Keratinocyte (primary cell): Measurements from ENCODE around the gene MRPL12. TPM values are rescaled to one million over a fixed set of nuclear protein-coding genes. Genes with fewer than 3 reads are reported as not detected.

Experiments
- DNase-seq: peaks from one replicate; pipeline ENCODE4 v3.0.0-alpha.2; 2011; ENCODE audit warnings: low read depth, missing footprints, low spot score
- FAIRE-seq: peaks from 2 replicates; lab custom pipeline; 2011; peaks lifted over from hg19 to GRCh38; lab: Jason Lieb, UNC
- H2AFZ ChIP-seq: 2 replicates; pipeline ENCODE4 v1.6.0; 2012; ENCODE audit warnings: low read length, control low read depth, inconsistent platforms; ENCODE audit not compliant: control insufficient read depth
- H3K27ac ChIP-seq: 2 replicates; pipeline ENCODE4 v1.5.1; 2011; ENCODE audit warnings: low read length; ENCODE audit not compliant: control insufficient read depth, insufficient read depth
- H3K27me3 ChIP-seq: 3 replicates; pipeline ENCODE4 v1.6.0; 2011; ENCODE audit warnings: low read length; ENCODE audit not compliant: control insufficient read depth, insufficient read depth; ENCODE audit errors: extremely low read depth
- H3K36me3 ChIP-seq, 2 experiments: 2 replicates in 1 of 2; 3 replicates in 1 of 2; pipeline ENCODE4 v1.5.1; 2011; ENCODE audit warnings: low read length in 2 of 2, mild to moderate bottlenecking in 1 of 2; ENCODE audit not compliant: control insufficient read depth in 2 of 2, insufficient read depth in 2 of 2; ENCODE audit errors: extremely low read depth in 1 of 2
- H3K4me1 ChIP-seq: 3 replicates; pipeline ENCODE4 v1.5.1; 2011; ENCODE audit warnings: low read length; ENCODE audit not compliant: control insufficient read depth, insufficient read depth; ENCODE audit errors: extremely low read depth
- H3K4me2 ChIP-seq: 3 replicates; pipeline ENCODE4 v1.6.0; 2011; ENCODE audit warnings: low read depth, low read length; ENCODE audit not compliant: control insufficient read depth, insufficient read depth; ENCODE audit errors: extremely low read depth
- H3K4me3 ChIP-seq, 3 experiments: fragments of 200-600 bp in 1 of 3; sonication (generic) in 1 of 3; 2 replicates in 2 of 3; 3 replicates in 1 of 3; pipeline ENCODE4 v1.5.1; 2011 to 2016; ENCODE audit warnings: low read length in 3 of 3, mild to moderate bottlenecking in 3 of 3, control low read depth in 2 of 3, inconsistent platforms in 1 of 3, low read depth in 1 of 3, mixed read lengths in 1 of 3, mixed run types in 1 of 3, moderate library complexity in 1 of 3; ENCODE audit not compliant: control insufficient read depth in 2 of 3, insufficient read depth in 2 of 3; ENCODE audit errors: extremely low read depth in 1 of 3
- H3K79me2 ChIP-seq: 2 replicates; pipeline ENCODE4 v1.6.0; 2012; ENCODE audit warnings: low read length; ENCODE audit not compliant: control insufficient read depth, insufficient read depth
- H3K9ac ChIP-seq: 3 replicates; pipeline ENCODE4 v1.6.0; 2011; ENCODE audit warnings: low read length; ENCODE audit not compliant: control insufficient read depth, insufficient read depth; ENCODE audit errors: extremely low read depth
- H3K9me1 ChIP-seq: 3 replicates; pipeline ENCODE4 v1.6.0; 2011; ENCODE audit warnings: low read length; ENCODE audit not compliant: control insufficient read depth, insufficient read depth; ENCODE audit errors: extremely low read depth
- H3K9me3 ChIP-seq: 2 replicates; pipeline ENCODE4 v1.5.1; 2012; ENCODE audit warnings: low read depth, low read length; ENCODE audit not compliant: control insufficient read depth
- H4K20me1 ChIP-seq: 3 replicates; pipeline ENCODE4 v1.6.0; 2011; ENCODE audit warnings: low read length; ENCODE audit not compliant: control insufficient read depth, insufficient read depth; ENCODE audit errors: extremely low read depth
- CTCF ChIP-seq, 3 experiments: IDR thresholded peaks in 1 of 3; conservative IDR thresholded peaks in 1 of 3; optimal IDR thresholded peaks in 1 of 3; 2 replicates in 2 of 3; 3 replicates in 1 of 3; pipeline versions ENCODE3 to v1.5.1; 2011; ENCODE audit warnings: low read length in 3 of 3, mild to moderate bottlenecking in 3 of 3, moderate library complexity in 2 of 3, control low read depth in 1 of 3, inconsistent platforms in 1 of 3; ENCODE audit not compliant: insufficient read depth in 2 of 3; ENCODE audit errors: extremely low read depth in 1 of 3
- EZH2 ChIP-seq: IDR thresholded peaks from one replicate; pipeline ENCODE4 v1.6.1; 2012; ENCODE audit warnings: inconsistent platforms, mild to moderate bottlenecking, low read length, moderate library complexity
- dilution Hi-C: fragments of 300-500 bp; cut with MboI; formaldehyde crosslinking; loops from one replicate; pipeline ENCODE4 v1.7.0; 2020; ENCODE audit warnings: low sequenced_read_pairs; ENCODE audit not compliant: extremely low pct_ligation_motif_present
- polyA plus RNA-seq, 5 experiments: library from polyadenylated mRNA; depleted of rRNA in 3 of 5; stranded (reverse) in 3 of 5; stranded (forward) in 1 of 5; unstranded in 1 of 5; fragments of >200 nt; gene quantifications; 1 replicate in 1 of 5; 2 replicates in 3 of 5; 3 replicates in 1 of 5; pipeline versions ENCODE4 v1.2.1 to v1.2.3, GENCODE V29; 2011 to 2012; ENCODE audit warnings: missing spikeins in 2 of 5, low read depth in 1 of 5, low replicate concordance in 1 of 5

MRPL12 gene
- polyA plus RNA-seq, 1 donor (not counting 4 experiments of a cell fraction or from before 2014, with no cell fraction given), result 78.5 TPM

GRCh38 chr17:81725439-81725838, 22.3 kb downstream of the MRPL12 start:
- Histone ChIP-seq H3K9ac (no peak overlapping the region), H3K9me3 (no peaks in the 10 kb centered on the region), H3K4me1 (peaks cover 27% of the 10 kb centered on the region), H3K4me3 (no peak overlapping the region), H3K27me3 (no peaks in the 10 kb centered on the region), H3K79me2 (no peaks in the 10 kb centered on the region), H3K4me2 (no peak overlapping the region), H2AFZ (no peak overlapping the region), H3K9me1 (no peaks in the 10 kb centered on the region), H4K20me1 (no peaks in the 10 kb centered on the region), H3K27ac (no peak overlapping the region), H3K36me3 (no peaks in the 10 kb centered on the region)
- FAIRE-seq, result no peak
- dilution Hi-C loops, result no loop called here
- DNase-seq, result no peak
- TF ChIP-seq EZH2 (no peak), CTCF (optimal IDR thresholded peaks at IDR 0.05 in 1 of 3, IDR thresholded peaks at IDR 0.05 in 1 of 3, conservative IDR thresholded peaks at IDR 0.05 in 1 of 3; ENCODE audit: extremely low read depth in 1 of 3, insufficient read depth in 2 of 3, low read length in 3 of 3) (no peak)

GRCh38 chr17:81726004-81726403, 22.8 kb downstream of the MRPL12 start:
- DNase-seq (no peak), FAIRE-seq (no peak)
- Histone ChIP-seq H3K27me3 (no peaks in the 10 kb centered on the region), H3K27ac (no peak overlapping the region), H3K9ac (no peak overlapping the region), H3K4me3 (no peak overlapping the region), H3K9me3 (no peaks in the 10 kb centered on the region), H2AFZ (no peak overlapping the region), H3K4me2 (no peak overlapping the region), H3K79me2 (no peaks in the 10 kb centered on the region), H3K36me3 (no peaks in the 10 kb centered on the region), H3K9me1 (no peaks in the 10 kb centered on the region), H4K20me1 (no peaks in the 10 kb centered on the region), H3K4me1 (peaks cover 28% of the 10 kb centered on the region)
- TF ChIP-seq EZH2 (no peak), CTCF (optimal IDR thresholded peaks at IDR 0.05 in 1 of 3, IDR thresholded peaks at IDR 0.05 in 1 of 3, conservative IDR thresholded peaks at IDR 0.05 in 1 of 3; ENCODE audit: extremely low read depth in 1 of 3, insufficient read depth in 2 of 3, low read length in 3 of 3) (no peak)
- dilution Hi-C loops, result no loop called here
